SK-N-SH (cell line): ENCODE measurements around the gene NDEL1.

ENCODE experiments used
- CTCF ChIP-seq: fragments of 200-600 bp; sonication (generic); IDR thresholded peaks from 2 replicates; pipeline ENCODE4 v1.6.1; 2017; ENCODE audit warnings: antibody characterized with exemption, mild to moderate bottlenecking, moderate library complexity
- YY1 ChIP-seq: IDR thresholded peaks from 2 replicates; pipeline ENCODE4 v1.4.0; 2012; ENCODE audit warnings: low read depth, mild to moderate bottlenecking

- TF ChIP-seq YY1 (no peak), CTCF (no peak)
Observed at GRCh38 chr17:8468980-8469379, 33.3 kb downstream of the NDEL1 start.
